BLaER1 treated with 17β-estradiol and CSF1 and Interleukin-3, amounts not matched to agents 10 nM and 100 nM (cell line): Measurements from ENCODE around the gene ATP11A.

Experiments used
- H3K27ac ChIP-seq, 11 experiments: shearing (Covaris generic); formaldehyde crosslinking; 2 replicates each; pipeline ENCODE4 v1.8.1; 2022
- H3K27me3 ChIP-seq, 11 experiments: shearing (Covaris generic); formaldehyde crosslinking; 2 replicates each; pipeline ENCODE4 v1.8.1; 2022
- H3K36me3 ChIP-seq, 11 experiments: shearing (Covaris generic); formaldehyde crosslinking; 2 replicates each; pipeline ENCODE4 v1.8.1; 2022
- H3K4me1 ChIP-seq, 10 experiments: shearing (Covaris generic); formaldehyde crosslinking; 2 replicates each; pipeline ENCODE4 v1.8.1; 2022
- H3K4me2 ChIP-seq, 11 experiments: shearing (Covaris generic); formaldehyde crosslinking; 2 replicates each; pipeline ENCODE4 v1.8.1; 2022
- H3K4me3 ChIP-seq, 10 experiments: shearing (Covaris generic); formaldehyde crosslinking; 2 replicates each; pipeline ENCODE4 v1.8.1; 2022
- H3K9ac ChIP-seq, 11 experiments: shearing (Covaris generic); formaldehyde crosslinking; 2 replicates each; pipeline ENCODE4 v1.8.1; 2022
- H3K9me3 ChIP-seq, 11 experiments: shearing (Covaris generic); formaldehyde crosslinking; replicated peaks in 1 of 11; 2 replicates each; pipeline ENCODE4 v1.8.1; 2022
- H4K20me1 ChIP-seq, 11 experiments: shearing (Covaris generic); formaldehyde crosslinking; 2 replicates each; pipeline ENCODE4 v1.8.1; 2022
- Cebpa-rat ChIP-seq, 11 experiments: shearing (Covaris generic); IDR thresholded peaks; 2 replicates each; pipeline ENCODE4 v1.8.1; 2022

ATP11A gene

GRCh38 chr13:112934078-112934477 is 244.2 kb downstream of the ATP11A start:
- H3K4me1 ChIP-seq: peaks cover 10 to 23% (median 19%) of the 10 kb centered on the region in 10 experiments
- no peaks in the 10 kb centered on the region for H3K36me3 ChIP-seq
- no peaks in the 10 kb centered on the region for H3K9me3 ChIP-seq
- H3K4me2 ChIP-seq: peak overlapping the region in 9 of 11 experiments; percentile 37 to 75 (median 60); a peak in 15 of 22 replicates
- no peak for TF ChIP-seq Cebpa-rat (IDR thresholded peaks at IDR 0.05)
- no peak overlapping the region for H3K4me3 ChIP-seq
- no peak overlapping the region for H3K9ac ChIP-seq
- H4K20me1 ChIP-seq: peaks cover 0 to 12% (median 0%) of the 10 kb centered on the region in 11 experiments; a peak in 6 of 22 replicates
- H3K27ac ChIP-seq: no peak overlapping the region
- H3K27me3 ChIP-seq: peaks cover 14 to 25% (median 24%) of the 10 kb centered on the region in 11 experiments
